ENCODE data around the gene RAB11FIP5. TPM values are rescaled to one million over a fixed set of nuclear protein-coding genes. Genes with fewer than 3 reads are reported as not detected.
A peak's percentile ranks its signal among the peaks of the same experiment; 100 is the strongest.

Gene RAB11FIP5
- total and polyA plus RNA-seq, 10 of the 15 experiments (the other 5 are each of a cell fraction or from before 2014, with no cell fraction given): 0.03 to 0.20 (median 0.06) TPM; not detected in 6

GRCh38 chr2:73156539-73157124 lies 43.9 kb upstream of the RAB11FIP5 start:
- Histone ChIP-seq H3K79me2 (ENCODE audit: control insufficient read depth, insufficient read depth, low read length) (no peaks in the 10 kb centered on the region), H3K4me3 (no peak overlapping the region), H2AFZ (ENCODE audit: control insufficient read depth, low read depth, low read length) (no peak overlapping the region), H3K27me3 (replicated peaks in 1 of 2; ENCODE audit: control insufficient read depth in 2 of 2, insufficient read depth in 2 of 2, low read length in 1 of 2) (peaks cover 0 to 2% of the 10 kb centered on the region in 2 experiments; a peak in 2 of 4 replicates), H3K9ac (ENCODE audit: control insufficient read depth, insufficient read depth, low read length) (no peak overlapping the region), H3K9me3 (replicated peaks; ENCODE audit: control insufficient read depth, insufficient read depth, low read length) (no peaks in the 10 kb centered on the region), H3K27ac (ENCODE audit: control insufficient read depth, insufficient read depth) (no peak overlapping the region), H3K36me3 (ENCODE audit: control insufficient read depth in 2 of 2, insufficient read depth in 2 of 2, low read length in 1 of 2) (no peaks in the 10 kb centered on the region), H3K4me1 (ENCODE audit: control insufficient read depth, insufficient read depth, low read length) (no peaks in the 10 kb centered on the region), H4K20me1 (ENCODE audit: control insufficient read depth, insufficient read depth) (no peaks in the 10 kb centered on the region), H3K4me2 (ENCODE audit: control insufficient read depth, insufficient read depth) (no peak overlapping the region)
- RAD21 ChIA-PET (ENCODE audit: unreplicated experiment): interaction anchor here (0.6 kb wide), 1 partner anchor 21 kb away, joined by 3 read pairs; no protein-coding TSS in a partner anchor
- no TSS peak for BruUV-seq (replicated peaks)
- SMC1A ChIA-PET (ENCODE audit: uncharacterized antibody, unreplicated experiment): no interaction called here
- 27% methylated on average over 24 of the region's 24 CpGs for WGBS (ENCODE audit: insufficient coverage, insufficient replicate concordance, low lambda C conversion rate, missing lambda C conversion rate)
- ATAC-seq: peak; percentile 44; the same call in 1 of the 3 replicates
- DNase-seq (ENCODE audit: low read depth, low spot score): no peak
- in situ Hi-C loops (cut with MboI): no loop called here
- CTCF ChIA-PET: interaction anchor here (1.0 to 2.5 kb wide), 5 partner anchors 21 to 264 kb away, joined by 3 to 9 read pairs (median 5); no protein-coding TSS in a partner anchor
- POLR2A ChIA-PET: no interaction called here
- TF ChIP-seq EP300 (IDR thresholded peaks at IDR 0.05; ENCODE audit: borderline replicate concordance in 1 of 2, control insufficient read depth in 1 of 2, low read depth in 2 of 2, low read length in 2 of 2) (no peak), CTCF (IDR thresholded peaks at IDR 0.05 in 2 of 3, conservative IDR thresholded peaks at IDR 0.05 in 1 of 3; ENCODE audit: control insufficient read depth in 2 of 3, extremely low read depth in 1 of 3, insufficient read depth in 1 of 3, low read depth in 3 of 3, low read length in 3 of 3) (peak; percentile 34 to 43 (median 37); a peak in 4 of 6 replicates), SREBF2 (IDR thresholded peaks at IDR 0.05; ENCODE audit: low read length) (no peak), SMC3 (IDR thresholded peaks at IDR 0.05; ENCODE audit: borderline replicate concordance, low read length) (peak; percentile 55; the same call in 1 of the 2 replicates), FOXM1 (IDR thresholded peaks at IDR 0.05; ENCODE audit: low read depth, low read length) (no peak), KLF5 (IDR thresholded peaks at IDR 0.05; ENCODE audit: partially characterized antibody) (no peak), RAD21 (IDR thresholded peaks at IDR 0.05; ENCODE audit: insufficient read depth, low read depth, low read length) (peak; percentile 46), FOS (IDR thresholded peaks at IDR 0.05; ENCODE audit: borderline replicate concordance, extremely low read depth, insufficient read length) (no peak), SMAD1 (IDR thresholded peaks at IDR 0.05; ENCODE audit: low read depth, partially characterized antibody) (no peak)
- FAIRE-seq: no peak
- intact Hi-C loops (cut with micrococcal nuclease; ENCODE audit: unreplicated experiment): no loop called here
